CD4-positive, alpha-beta T cell treated with Interleukin-4 for 1 hour (primary cell): ENCODE results near the gene PACS2.
A peak's percentile ranks its signal among the peaks of the same experiment; 100 is the strongest.
"Not testable (repeated sequence)": the region's sequence is repeated elsewhere in the genome, so short reads cannot be mapped to it uniquely, and the experiment has no call there.

Source experiments
- DNase-seq, 2 donors: peaks; one replicate each; pipeline ENCODE4 v3.0.0-alpha.2; 2020 to 2022

The PACS2 gene

DNA sequence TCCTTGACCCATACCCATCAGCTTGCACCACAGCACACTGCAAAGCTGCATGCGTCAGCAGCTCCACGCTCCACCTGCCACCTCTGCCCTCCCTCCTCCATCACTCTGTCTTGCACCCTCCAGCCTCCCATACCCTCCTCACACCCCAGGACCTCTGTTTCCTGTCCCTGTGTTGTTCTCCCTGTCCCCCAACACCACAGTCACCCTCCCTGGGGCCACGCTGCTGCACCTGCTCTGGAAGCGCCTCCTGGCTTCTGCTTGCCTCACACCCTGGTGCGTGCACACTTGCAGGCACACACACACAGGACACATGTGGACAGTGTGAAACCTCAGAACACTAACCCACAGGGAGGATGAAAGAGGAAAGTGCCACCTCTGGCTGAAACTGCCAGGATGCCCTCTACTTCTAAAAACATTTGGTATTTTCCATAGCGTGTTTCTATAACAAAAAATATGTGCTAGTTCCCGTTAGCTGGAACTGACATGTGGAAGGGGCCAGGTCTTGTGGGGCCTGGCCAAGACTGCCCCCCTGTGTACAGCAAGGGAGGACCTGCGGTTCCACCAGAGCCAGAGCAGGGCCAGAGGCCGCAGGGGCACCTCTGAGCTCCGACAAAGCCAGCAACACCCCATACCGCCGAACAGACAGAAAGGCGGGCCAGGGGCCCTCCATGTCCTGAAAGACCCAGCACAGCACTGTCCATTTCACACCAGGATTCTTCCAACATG lies 23.8 kb upstream of the PACS2 start:
- peak; percentile 23 to 32 for DNase-seq

DNA sequence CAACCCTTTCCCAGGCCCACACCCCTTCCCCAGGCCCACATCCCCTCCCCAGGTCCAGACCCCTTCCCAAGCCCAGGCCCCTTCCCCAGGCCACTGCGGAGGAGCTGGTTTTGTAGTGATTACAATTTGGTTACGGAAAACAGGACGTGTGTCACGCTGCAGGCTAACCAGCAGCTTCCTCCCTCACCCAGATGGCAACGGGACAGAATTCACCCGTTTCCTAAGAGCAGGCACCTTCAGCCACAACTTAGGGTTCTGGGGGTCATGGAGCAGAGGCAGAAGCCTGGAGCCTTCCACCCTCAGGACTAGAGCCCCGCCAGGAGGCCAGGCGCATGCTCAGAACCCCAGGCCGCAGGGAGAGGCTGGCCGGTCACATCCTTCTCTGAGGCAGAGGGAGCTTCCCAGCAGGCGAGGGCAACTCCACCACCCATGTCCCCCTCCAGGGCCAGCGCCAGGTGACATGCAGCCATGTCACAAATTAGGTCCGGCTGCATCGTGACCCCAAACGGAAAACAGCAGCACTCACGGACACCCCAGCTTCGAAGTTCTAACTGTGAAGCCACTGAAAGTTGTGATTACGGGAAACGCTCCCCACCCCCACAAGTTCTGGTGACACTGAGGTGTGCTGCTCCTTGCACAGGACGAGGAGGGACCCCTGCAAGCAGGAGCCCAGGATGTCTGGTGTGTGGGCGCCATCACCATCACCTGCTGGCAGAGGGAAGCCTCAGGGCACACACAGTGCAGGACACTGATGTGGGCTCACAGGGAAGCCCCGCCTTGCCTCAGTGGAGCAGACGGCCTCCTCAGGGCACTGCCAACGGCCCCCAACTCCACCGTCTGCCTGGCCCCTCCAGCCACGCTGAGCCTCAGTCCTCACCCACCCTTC lies 21.5 kb upstream of the PACS2 start:
- peak; percentile 15 to 36 for DNase-seq

DNA sequence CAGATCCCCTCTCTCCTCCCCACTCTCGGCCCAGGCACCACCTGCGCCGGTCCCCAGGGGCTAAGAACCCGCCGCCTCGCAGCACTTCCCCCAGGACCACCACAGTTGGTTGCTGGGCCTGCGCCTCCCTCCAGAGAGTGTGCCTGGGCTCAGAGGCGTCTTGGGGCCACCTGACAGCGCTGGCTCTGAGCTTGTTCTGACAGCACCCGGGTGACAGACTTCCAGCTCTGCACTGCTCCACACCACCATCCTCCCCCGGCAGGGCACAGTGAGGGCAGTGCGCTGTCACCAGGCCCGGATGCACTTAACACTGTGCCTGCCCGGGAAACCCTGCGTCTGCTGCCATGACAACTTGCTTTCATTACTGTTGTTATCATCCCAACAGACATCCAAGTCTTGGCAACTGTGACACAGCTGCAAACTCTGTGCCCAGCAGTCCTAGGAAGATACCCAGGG lies 20.4 kb upstream of the PACS2 start:
- peak; percentile 75 to 83 for DNase-seq

DNA sequence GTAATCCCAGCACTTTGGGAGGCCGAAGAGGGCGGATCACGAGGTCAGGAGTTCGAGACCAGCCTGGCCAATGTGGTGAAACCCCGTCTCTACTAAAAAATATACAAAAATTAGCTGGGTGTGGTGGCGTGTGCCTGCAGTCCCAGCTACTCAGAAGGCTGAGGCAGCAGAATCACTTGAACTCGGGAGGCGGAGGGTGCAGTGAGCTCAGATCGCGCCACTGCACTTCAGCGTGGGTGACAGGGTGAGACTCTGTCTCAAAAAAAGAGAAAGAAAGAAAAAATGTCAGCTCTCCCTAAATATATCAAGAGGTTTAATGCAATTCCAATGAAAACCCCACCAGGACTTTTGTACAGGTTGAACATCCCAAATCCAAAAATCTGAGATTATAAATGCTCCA lies 17.2 kb upstream of the PACS2 start:
- not testable (repeated sequence) for DNase-seq

GRCh38 chr14:105299654-105300541 lies 14.7 kb upstream of the PACS2 start:
- no peak for DNase-seq

GRCh38 chr14:105300542-105301102 lies 13.9 kb upstream of the PACS2 start, which contains the start of gene BRF1:
BRF1 (minus strand) TSS chr14:105301001; CDS start chr14:105300629, 372 bp downstream.
- DNase-seq: peak; percentile 97

- peak; percentile 98 for DNase-seq
Observed at GRCh38 chr14:105301103-105301914, 13.2 kb upstream of the PACS2 start.

DNA sequence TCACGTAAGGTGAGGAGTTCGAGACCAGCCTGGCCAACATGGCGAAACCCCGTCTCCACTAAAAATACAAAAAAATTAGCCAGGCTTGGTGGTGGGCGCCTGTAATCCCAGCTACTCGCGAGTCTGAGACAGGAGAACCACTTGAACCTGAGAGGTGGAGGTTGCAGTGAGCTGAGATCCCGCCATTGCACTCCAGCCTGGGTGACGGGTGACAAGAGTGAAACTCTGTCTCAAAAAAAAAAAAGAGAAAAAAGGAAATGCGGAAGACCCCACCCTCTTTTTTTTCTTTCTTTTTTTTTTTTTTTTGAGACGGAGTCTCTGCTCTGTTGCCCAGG lies 12.7 kb upstream of the PACS2 start:
- DNase-seq: not testable (repeated sequence)

DNA sequence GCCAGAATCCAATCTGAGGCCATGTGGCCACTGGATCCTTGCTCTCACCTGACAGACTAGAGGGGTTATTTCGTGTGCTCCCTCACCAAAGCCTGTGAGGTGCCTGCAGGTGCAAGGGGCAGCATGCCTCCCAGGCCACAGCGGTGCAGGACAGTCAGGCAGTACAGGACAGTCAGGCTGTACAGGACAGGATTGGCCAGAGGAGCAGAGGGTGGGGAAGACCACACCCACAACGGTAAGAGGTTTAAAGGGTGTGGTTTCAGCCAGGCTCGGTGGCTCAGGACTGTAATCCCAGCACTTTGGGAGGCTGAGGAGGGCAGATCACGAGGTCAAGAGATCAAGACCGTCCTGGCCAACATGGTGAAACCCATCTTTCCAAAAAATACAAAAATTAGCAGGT lies 10.6 kb upstream of the PACS2 start:
- DNase-seq: no peak

- DNase-seq: no peak
Observed at GRCh38 chr14:105304565-105304964, 10.0 kb upstream of the PACS2 start.

GRCh38 chr14:105305345-105305744 lies 9.2 kb upstream of the PACS2 start:
- peak in 1 of 2 donors; percentile 14 for DNase-seq

DNA sequence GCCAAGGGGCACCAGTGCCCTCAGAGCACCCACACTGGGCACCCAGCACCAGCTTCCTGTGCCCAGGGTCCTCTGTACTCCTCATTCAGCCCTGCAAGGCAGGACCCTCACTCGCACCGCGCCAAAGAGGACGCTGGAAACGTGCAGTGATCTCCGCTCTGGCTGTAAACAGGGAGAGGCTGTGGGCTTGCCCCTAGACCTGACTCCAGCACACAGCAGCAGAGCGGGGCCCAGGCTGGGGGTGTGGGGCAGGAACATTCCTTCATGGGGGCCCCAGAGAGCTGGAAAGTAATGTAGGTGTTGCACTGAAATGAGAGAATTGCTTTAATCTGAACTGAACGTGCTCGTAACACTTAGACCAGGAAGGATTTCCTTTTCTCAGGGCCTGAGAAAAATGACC lies 8.8 kb upstream of the PACS2 start:
- DNase-seq: no peak

- DNase-seq: no peak
Observed at GRCh38 chr14:105307052-105307727, 7.4 kb upstream of the PACS2 start.

- no peak for DNase-seq
Observed at GRCh38 chr14:105309371-105309770, 5.2 kb upstream of the PACS2 start.

- DNase-seq: no peak
Observed at GRCh38 chr14:105311838-105312237, 2.7 kb upstream of the PACS2 start.

GRCh38 chr14:105312973-105313372 lies 1.6 kb upstream of the PACS2 start:
- no peak for DNase-seq

DNA sequence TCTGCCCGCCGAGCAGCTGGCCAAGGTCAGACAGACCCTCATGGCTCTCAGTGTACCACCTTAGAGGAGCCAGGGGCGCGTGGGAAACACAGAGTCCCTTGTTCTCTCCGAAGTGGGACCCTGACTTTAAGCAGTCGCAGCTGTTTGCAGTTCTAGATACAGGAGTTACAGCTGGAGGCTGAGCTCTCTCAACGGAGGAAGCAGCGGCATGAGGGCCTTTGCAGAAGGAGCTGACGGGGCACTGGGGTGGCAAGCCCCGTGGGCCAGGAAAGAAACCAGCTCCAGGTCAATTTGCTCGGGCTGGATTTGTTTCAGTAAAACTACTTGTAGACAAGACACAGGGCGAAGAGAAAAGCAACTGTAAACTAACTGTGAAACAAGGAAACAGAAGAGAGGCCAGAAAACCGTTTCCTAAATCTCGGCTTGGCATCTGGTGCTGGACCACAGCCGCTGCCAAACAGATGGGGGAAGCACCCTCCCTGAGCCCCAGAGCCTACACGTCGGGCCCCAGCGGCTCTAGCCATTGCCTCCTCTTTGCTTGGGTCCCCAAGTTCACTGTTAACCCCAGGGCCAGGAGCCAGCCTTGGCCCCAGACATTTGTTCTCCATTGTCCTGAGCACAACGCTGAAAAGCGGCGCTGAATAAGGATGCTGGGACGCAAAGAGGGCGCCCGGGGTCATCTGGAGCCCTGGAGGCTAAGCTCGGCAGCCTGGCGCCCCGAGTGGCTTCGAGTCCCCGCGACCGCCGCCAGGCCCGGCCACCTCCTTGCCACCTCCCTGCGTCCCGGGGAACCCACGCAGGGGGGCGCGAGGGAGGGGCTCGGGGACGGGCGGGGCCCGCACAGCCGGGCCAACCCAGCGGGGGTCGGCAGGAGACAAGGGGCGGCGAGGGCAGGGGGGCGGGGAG lies 914 bp upstream of the PACS2 start:
- DNase-seq: peak in 1 of 2 donors; percentile 21

GRCh38 chr14:105315211-105315721 lies 718 bp downstream of the PACS2 start:
- DNase-seq: peak; percentile 55 to 58

- no peak for DNase-seq
Observed at GRCh38 chr14:105315941-105316576, 1.5 kb downstream of the PACS2 start.
